Pancreas (tissue), 10 donors: ENCODE results near the gene LOC128125822.
"Not testable (repeated sequence)": the region's sequence is repeated elsewhere in the genome, so short reads cannot be mapped to it uniquely, and the experiment has no call there.

Experiments used
- ATAC-seq, 4 donors: fragments of 200-7000 bp; cut with Tn5 transposase; one replicate each; pipeline versions ENCODE4 v1.8.0 to v1.9.1; 2020; ENCODE audit warnings: mild to moderate bottlenecking in 4 of 4, moderate library complexity in 4 of 4
- DNase-seq, 6 donors: peaks; one replicate each; pipeline ENCODE4 v3.0.0-alpha.2; 2020
- FAIRE-seq: peaks from 2 replicates; lab custom pipeline; 2012; peaks lifted over from hg19 to GRCh38; lab: Jason Lieb, UNC
- H3K27ac ChIP-seq, 4 donors: fragments of 200-600 bp; sonication (generic); 1 replicate in 3 of 4; 2 replicates in 1 of 4; pipeline versions ENCODE4 v1.5.0 to v1.8.0; 2020
- H3K27me3 ChIP-seq, 4 donors: fragments of 200-600 bp; one replicate each; pipeline ENCODE4 v1.8.0; 2021
- H3K36me3 ChIP-seq, 3 donors: fragments of 200-600 bp; sonication (generic) in 1 of 3; one replicate each; pipeline versions ENCODE4 v1.5.0 to v1.8.0; 2020 to 2021
- H3K4me1 ChIP-seq, 3 donors: fragments of 200-600 bp; one replicate each; pipeline ENCODE4 v1.8.0; 2021
- H3K4me3 ChIP-seq, 4 donors: fragments of 200-600 bp; sonication (generic) in 2 of 4; one replicate each; pipeline versions ENCODE4 v1.5.0 to v1.8.0; 2020 to 2021
- H3K9me3 ChIP-seq, 4 donors: fragments of 200-600 bp; one replicate each; pipeline ENCODE4 v1.8.0; 2021
- CTCF ChIP-seq, 4 donors: fragments of 200-600 bp; sonication (generic) in 3 of 4; IDR thresholded peaks; one replicate each; pipeline versions ENCODE4 v1.5.0 to v1.8.0; 2021; ENCODE audit warnings: antibody characterized with exemption in 4 of 4
- WGBS, 2 donors: extraction: QIAGEN DNeasy Blood & Tissue Kit; methylation state at CpG; one replicate each; pipeline ENCODE4 v1.1.7; 2013; 5-methylcytosine and 5-hydroxymethylcytosine counted together
- intact Hi-C, 3 donors: fragments of 100-400 bp; cut with DNase I; formaldehyde crosslinking; loops; one replicate each; pipeline versions ENCODE4 v1.11.1 to v1.14.2; 2022
- donor health status: healthy with polysubstance abuse.
- donor health status: DM: no; HTN: no; CAD: no; lungs with moderate emphysema.
- donor health status: DM: no; HTN: no; CAD: no.
- donor health status: control.
- donor health status: control.
- donor health status: Bipolar disorder and iron deficiency.
- donor health status: DM: yes; HTN: yes; CAD: no.
- donor health status: DM: no; HTN: no; CAD: no.
- donor health status: DM: no; HTN: no; CAD: no.
- donor health status: DM: yes; HTN: yes; CAD: no.

The LOC128125822 gene

GRCh38 chr6:63572044-63572746, at the start of gene LOC128125822, which contains the start of gene PTP4A1:
LOC128125822 (plus strand) TSS chr6:63572480.
PTP4A1 (plus strand) TSS chr6:63572480; CDS start chr6:63576881, 4,401 bp downstream.
- 0% methylated on average over 40 to 73 of the region's 73 CpGs for WGBS, 2 donors
- FAIRE-seq: no peak
- TF ChIP-seq CTCF (IDR thresholded peaks at IDR 0.05): no peak
- intact Hi-C loops: loop anchor here in 1 of 3 donors (5.0 to 10.0 kb wide), 2 partner anchors 47 to 115 kb away; no protein-coding TSS in a partner anchor
- peak within 1 kb of the TSS; percentile 100 for H3K27ac ChIP-seq
- H3K4me1 ChIP-seq: peaks cover 23 to 29% (median 29%) of the 10 kb centered on the region in 3 donors
- H3K36me3 ChIP-seq: peaks cover 4 to 12% (median 5%) of the 10 kb centered on the region in 3 donors
- H3K4me3 ChIP-seq: peak within 1 kb of the TSS; percentile 77 to 98 (median 86)
- no peaks in the 10 kb centered on the region for H3K9me3 ChIP-seq
- ATAC-seq: peak; percentile 68 to 86 (median 82)
- peak; percentile 97 to 99 (median 98) for DNase-seq
- no peaks in the 10 kb centered on the region for H3K27me3 ChIP-seq

GRCh38 chr6:63522911-63523287, 49.4 kb upstream of the LOC128125822 start:
- WGBS, 2 donors: 87 to 92% methylated on average over 7 of the region's 7 CpGs
- not testable (repeated sequence) for DNase-seq, H3K36me3 ChIP-seq, FAIRE-seq, H3K4me3 ChIP-seq, H3K27me3 ChIP-seq, ATAC-seq, H3K9me3 ChIP-seq
- intact Hi-C loops: loop anchor here in 1 of 3 donors (10.0 kb wide), 2 partner anchors 52 to 58 kb away; partner anchors contain the start of genes LOC128125822 and PTP4A1
- Histone ChIP-seq H3K4me1 (peaks cover 12 to 38% (median 28%) of the 10 kb centered on the region in 3 donors), H3K27ac (peak overlapping the region in 2 of 4 donors; percentile 63 to 71)

GRCh38 chr6:63523630-63524029, 48.6 kb upstream of the LOC128125822 start:
- no peaks in the 10 kb centered on the region for H3K27me3 ChIP-seq
- H3K4me1 ChIP-seq: peaks cover 15 to 38% (median 25%) of the 10 kb centered on the region in 3 donors
- no peak for ATAC-seq
- no peak for FAIRE-seq
- TF ChIP-seq CTCF (IDR thresholded peaks at IDR 0.05): no peak
- no peak overlapping the region for H3K27ac ChIP-seq
- intact Hi-C loops: loop anchor here in 1 of 3 donors (10.0 kb wide), 2 partner anchors 51 to 59 kb away; partner anchors contain the start of genes LOC128125822 and PTP4A1
- H3K4me3 ChIP-seq: no peak overlapping the region
- 95 to 99% methylated on average over 4 of the region's 4 CpGs for WGBS, 2 donors
- no peak for DNase-seq
- H3K36me3 ChIP-seq: no peaks in the 10 kb centered on the region
- no peaks in the 10 kb centered on the region for H3K9me3 ChIP-seq

- WGBS, 2 donors: 79 to 91% methylated on average over 7 of the region's 7 CpGs
- H3K36me3 ChIP-seq: no peaks in the 10 kb centered on the region
- H3K27ac ChIP-seq: no peak overlapping the region
- H3K4me3 ChIP-seq: no peak overlapping the region
- no peak for TF ChIP-seq CTCF (IDR thresholded peaks at IDR 0.05)
- no peaks in the 10 kb centered on the region for H3K9me3 ChIP-seq
- H3K27me3 ChIP-seq: no peaks in the 10 kb centered on the region
- intact Hi-C loops: loop anchor here in 1 of 3 donors (10.0 kb wide), 2 partner anchors 49 to 61 kb away; partner anchors contain the start of genes LOC128125822 and PTP4A1
- peaks cover 15 to 38% (median 25%) of the 10 kb centered on the region in 3 donors for H3K4me1 ChIP-seq
- no peak for DNase-seq
- no peak for ATAC-seq
- FAIRE-seq: no peak
These were observed 46.9 kb upstream of the LOC128125822 start for GRCh38 chr6:63525186-63525878.

- FAIRE-seq (no peak), DNase-seq (no peak)
- no peaks in the 10 kb centered on the region for H3K9me3 ChIP-seq
These were observed 45.3 kb upstream of the LOC128125822 start for GRCh38 chr6:63526931-63527330.

More at GRCh38 chr6:63526931-63527330, 45.3 kb upstream of the LOC128125822 start:
- no peak overlapping the region for H3K4me3 ChIP-seq
- no peak for TF ChIP-seq CTCF (IDR thresholded peaks at IDR 0.05)
- no peak for ATAC-seq
- H3K27me3 ChIP-seq: no peaks in the 10 kb centered on the region
- peak overlapping the region in 2 of 4 donors; percentile 70 to 84 for H3K27ac ChIP-seq
- intact Hi-C loops: loop anchor here in 1 of 3 donors (10.0 kb wide), 2 partner anchors 48 to 62 kb away; partner anchors contain the start of genes LOC128125822 and PTP4A1
- peaks cover 10 to 30% (median 17%) of the 10 kb centered on the region in 3 donors for H3K4me1 ChIP-seq
- H3K36me3 ChIP-seq: no peaks in the 10 kb centered on the region
